ENCODE results near the gene PAGE5.

The PAGE5 gene

GRCh38 chrX:55220119-55220794 is at the start of gene PAGE5:
TSS of gene PAGE5 (plus strand) at chrX:55220346. CDS start at chrX:55221383, 1,037 bp downstream.
- CTCF ChIA-PET, result no interaction called here
- DNase-seq, result no peak
- no peaks in the 10 kb centered on the region for H3K36me3 Mint-ChIP-seq
- H3K4me3 Mint-ChIP-seq, result no peak within 1 kb of the TSS
- H3K27ac Mint-ChIP-seq, result no peak within 1 kb of the TSS
- peaks cover 2% of the 10 kb centered on the region for H3K4me1 Mint-ChIP-seq
- H3K9me3 Mint-ChIP-seq, result peaks cover 2% of the 10 kb centered on the region
- no peaks in the 10 kb centered on the region for H3K27me3 Mint-ChIP-seq

- no peaks in the 10 kb centered on the region for H3K4me1 Mint-ChIP-seq
- CTCF ChIA-PET, result no interaction called here
- no peaks in the 10 kb centered on the region for H3K27me3 Mint-ChIP-seq
- no peaks in the 10 kb centered on the region for H3K9me3 Mint-ChIP-seq
- DNase-seq, result no peak
- no peaks in the 10 kb centered on the region for H3K36me3 Mint-ChIP-seq
- H3K4me3 Mint-ChIP-seq, result no peak overlapping the region
- H3K27ac Mint-ChIP-seq, result no peak overlapping the region
Observed at GRCh38 chrX:55187281-55187680, 32.9 kb upstream of the PAGE5 start.

- Mint-ChIP-seq H3K27me3 (no peaks in the 10 kb centered on the region), H3K27ac (no peak overlapping the region), H3K4me3 (no peak overlapping the region), H3K9me3 (no peaks in the 10 kb centered on the region), H3K4me1 (no peaks in the 10 kb centered on the region), H3K36me3 (no peaks in the 10 kb centered on the region)
- CTCF ChIA-PET, result no interaction called here
- no peak for DNase-seq
Observed at GRCh38 chrX:55196688-55197087, 23.5 kb upstream of the PAGE5 start.

GRCh38 chrX:55201930-55202579 is 18.1 kb upstream of the PAGE5 start:
- CTCF ChIA-PET, result no interaction called here
- no peak for DNase-seq
- Mint-ChIP-seq H3K4me1 (no peaks in the 10 kb centered on the region), H3K4me3 (no peak overlapping the region), H3K9me3 (no peaks in the 10 kb centered on the region), H3K27ac (no peak overlapping the region), H3K36me3 (no peaks in the 10 kb centered on the region), H3K27me3 (no peaks in the 10 kb centered on the region)

GRCh38 chrX:55206162-55206941 is 13.8 kb upstream of the PAGE5 start:
- no peak overlapping the region for H3K27ac Mint-ChIP-seq
- H3K4me1 Mint-ChIP-seq, result no peaks in the 10 kb centered on the region
- no peaks in the 10 kb centered on the region for H3K36me3 Mint-ChIP-seq
- no peaks in the 10 kb centered on the region for H3K27me3 Mint-ChIP-seq
- CTCF ChIA-PET, result no interaction called here
- no peaks in the 10 kb centered on the region for H3K9me3 Mint-ChIP-seq
- DNase-seq, result no peak
- no peak overlapping the region for H3K4me3 Mint-ChIP-seq

- Mint-ChIP-seq H3K4me1 (no peaks in the 10 kb centered on the region), H3K9me3 (no peaks in the 10 kb centered on the region), H3K36me3 (no peaks in the 10 kb centered on the region), H3K4me3 (no peak overlapping the region), H3K27ac (no peak overlapping the region), H3K27me3 (no peaks in the 10 kb centered on the region)
- CTCF ChIA-PET, result no interaction called here
- DNase-seq, result no peak
Observed at GRCh38 chrX:55210931-55211677, 9.0 kb upstream of the PAGE5 start.

- CTCF ChIA-PET, result no interaction called here
- Mint-ChIP-seq H3K27me3 (no peaks in the 10 kb centered on the region), H3K4me1 (no peaks in the 10 kb centered on the region), H3K9me3 (no peaks in the 10 kb centered on the region), H3K4me3 (no peak overlapping the region), H3K36me3 (no peaks in the 10 kb centered on the region), H3K27ac (no peak overlapping the region)
- no peak for DNase-seq
Observed at GRCh38 chrX:55213381-55213780, 6.8 kb upstream of the PAGE5 start.

- Mint-ChIP-seq H3K9me3 (no peaks in the 10 kb centered on the region), H3K27me3 (no peaks in the 10 kb centered on the region), H3K4me3 (no peak overlapping the region), H3K4me1 (no peaks in the 10 kb centered on the region), H3K27ac (no peak overlapping the region), H3K36me3 (no peaks in the 10 kb centered on the region)
- DNase-seq, result no peak
- CTCF ChIA-PET, result no interaction called here
Observed at GRCh38 chrX:55240788-55241340, 20.7 kb downstream of the PAGE5 start.

GRCh38 chrX:55253528-55253927 is 33.4 kb downstream of the PAGE5 start:
- Mint-ChIP-seq H3K9me3 (no peaks in the 10 kb centered on the region), H3K27ac (no peak overlapping the region), H3K4me1 (no peaks in the 10 kb centered on the region), H3K36me3 (no peaks in the 10 kb centered on the region), H3K27me3 (no peaks in the 10 kb centered on the region), H3K4me3 (no peak overlapping the region)
- no peak for DNase-seq
- CTCF ChIA-PET, result no interaction called here

GRCh38 chrX:55260806-55261205 is 40.7 kb downstream of the PAGE5 start:
- CTCF ChIA-PET, result no interaction called here
- Mint-ChIP-seq H3K36me3 (no peaks in the 10 kb centered on the region), H3K4me3 (no peak overlapping the region), H3K4me1 (no peaks in the 10 kb centered on the region), H3K27me3 (no peaks in the 10 kb centered on the region), H3K9me3 (no peaks in the 10 kb centered on the region), H3K27ac (no peak overlapping the region)
- DNase-seq, result no peak

GRCh38 chrX:55264816-55265215 is 44.7 kb downstream of the PAGE5 start, which contains the start of gene PAGE3:
TSS of gene PAGE3 (minus strand) at chrX:55264916. CDS start at chrX:55263903, 1,013 bp downstream.
- H3K4me1 Mint-ChIP-seq, result no peaks in the 10 kb centered on the region
- no peaks in the 10 kb centered on the region for H3K9me3 Mint-ChIP-seq
- CTCF ChIA-PET, result no interaction called here
- no peak within 1 kb of the TSS for H3K27ac Mint-ChIP-seq
- no peaks in the 10 kb centered on the region for H3K27me3 Mint-ChIP-seq
- no peak for DNase-seq
- H3K36me3 Mint-ChIP-seq, result no peaks in the 10 kb centered on the region
- H3K4me3 Mint-ChIP-seq, result no peak within 1 kb of the TSS

Data from activated naive CD4-positive, alpha-beta T cell treated with anti-CD3 and anti-CD28 coated beads, Interleukin-2, amount 10 ng/mL, durations not matched to agents 7 days and 5 days (primary cell).